GM19193 (cell line): ENCODE results near the gene CALML5.

ENCODE experiments used
- POLR2A ChIP-seq: IDR thresholded peaks from 4 replicates; pipeline ENCODE4 v1.6.1; 2011; ENCODE audit not compliant: insufficient read depth, insufficient read length; ENCODE audit errors: extremely low read depth

The CALML5 gene

GRCh38 chr10:5527332-5528200 lies 28.2 kb upstream of the CALML5 start:
- TF ChIP-seq POLR2A, result no peak

DNA sequence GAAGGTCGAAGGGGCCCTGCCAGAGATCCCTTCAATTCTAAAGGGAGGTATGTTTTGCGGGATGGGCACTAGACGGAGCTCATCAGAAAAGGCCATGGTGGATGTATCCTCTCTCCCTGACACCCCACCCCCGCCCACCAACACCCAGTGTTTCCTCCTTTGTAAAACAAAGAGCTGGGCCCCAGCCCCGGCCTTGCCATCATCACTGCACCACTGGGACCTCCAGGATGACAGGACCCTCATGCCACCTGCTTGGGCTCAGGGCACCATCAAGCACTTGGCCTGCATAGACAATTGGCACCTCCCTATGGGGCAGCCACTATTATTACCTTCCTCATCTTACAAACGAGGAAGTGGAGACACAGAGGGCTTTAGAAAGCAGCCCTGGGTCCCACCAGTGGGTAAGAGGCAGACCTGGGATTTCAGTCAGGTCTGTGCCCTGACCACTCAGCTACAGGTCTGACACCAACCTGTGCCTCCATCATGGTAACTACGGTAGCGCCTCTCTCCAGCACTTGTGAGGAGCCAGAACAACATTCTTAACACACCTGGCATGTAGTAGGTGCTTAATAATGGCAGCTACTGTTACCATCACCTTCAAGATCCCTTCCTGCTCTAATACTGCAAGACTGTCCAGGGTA lies 27.4 kb upstream of the CALML5 start:
- no peak for TF ChIP-seq POLR2A

DNA sequence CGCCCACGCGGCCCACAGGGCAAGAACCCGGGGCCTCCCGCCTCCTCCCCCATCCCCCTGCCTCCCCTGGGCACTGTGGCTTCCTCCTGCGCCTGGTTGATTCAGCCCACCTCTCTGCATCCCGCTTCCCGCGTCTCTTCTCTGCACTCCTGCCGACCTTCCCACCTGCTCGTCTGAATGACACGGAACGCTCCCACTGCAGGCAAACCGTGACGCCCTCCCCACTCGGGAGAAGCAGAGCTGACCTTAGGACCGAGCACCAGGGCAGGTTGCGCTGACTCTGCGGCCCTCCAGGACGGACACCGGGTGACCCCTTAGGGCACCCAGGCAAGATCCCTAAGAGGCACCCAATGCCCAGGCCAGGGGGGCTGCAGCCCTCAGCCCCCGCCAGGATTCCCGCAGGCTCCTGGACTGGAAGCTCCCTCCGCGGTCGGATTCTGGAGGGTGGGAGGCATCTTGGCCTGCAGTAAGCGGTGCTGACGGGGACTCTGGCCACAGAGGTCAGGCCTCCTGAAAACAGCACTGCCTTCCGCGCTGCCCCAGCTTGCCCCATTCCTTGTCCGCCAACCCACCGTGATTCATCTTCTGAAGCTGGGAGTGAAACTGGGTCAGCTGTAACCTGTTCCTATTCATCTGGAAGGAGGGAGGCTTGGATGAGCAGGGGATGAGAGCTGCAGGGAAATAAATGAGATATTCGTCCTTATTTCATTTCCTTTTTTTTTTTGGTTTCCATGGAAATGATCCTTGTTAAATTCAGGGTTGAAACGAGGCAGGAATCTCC lies 26.4 kb upstream of the CALML5 start:
- TF ChIP-seq POLR2A, result no peak

DNA sequence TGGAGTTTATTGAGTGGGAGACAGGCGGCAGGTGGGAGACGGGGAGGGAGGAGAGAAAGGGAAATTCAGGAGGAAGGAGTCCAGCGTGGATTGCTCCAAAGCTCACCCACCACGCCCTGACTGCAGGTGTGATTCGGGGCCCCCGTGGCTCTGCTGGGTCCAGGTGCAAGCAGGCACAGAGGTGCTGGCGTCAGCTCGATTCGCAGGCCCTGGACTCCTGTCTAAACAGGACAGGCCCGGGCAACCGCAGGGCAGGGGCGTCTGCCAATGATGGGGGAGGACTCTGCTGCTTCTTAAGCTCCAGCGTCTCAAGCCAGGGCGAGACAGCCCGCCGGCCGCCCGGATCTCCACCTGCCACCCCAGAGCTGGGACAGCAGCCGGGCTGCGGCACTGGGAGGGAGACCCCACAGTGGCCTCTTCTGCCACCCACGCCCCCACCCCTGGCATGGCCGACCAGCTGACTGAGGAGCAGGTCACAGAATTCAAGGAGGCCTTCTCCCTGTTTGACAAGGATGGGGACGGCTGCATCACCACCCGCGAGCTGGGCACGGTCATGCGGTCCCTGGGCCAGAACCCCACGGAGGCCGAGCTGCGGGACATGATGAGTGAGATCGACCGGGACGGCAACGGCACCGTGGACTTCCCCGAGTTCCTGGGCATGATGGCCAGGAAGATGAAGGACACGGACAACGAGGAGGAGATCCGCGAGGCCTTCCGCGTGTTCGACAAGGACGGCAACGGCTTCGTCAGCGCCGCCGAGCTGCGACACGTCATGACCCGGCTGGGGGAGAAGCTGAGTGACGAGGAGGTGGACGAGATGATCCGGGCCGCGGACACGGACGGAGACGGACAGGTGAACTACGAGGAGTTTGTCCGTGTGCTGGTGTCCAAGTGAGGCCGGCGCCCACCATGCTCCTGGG lies 25.5 kb upstream of the CALML5 start, which contains the start of gene CALML3:
TSS of gene CALML3 (plus strand) at position 321 of the 920 bp plus-strand sequence. CDS start at position 446, 125 bp downstream.
- no peak for TF ChIP-seq POLR2A

DNA sequence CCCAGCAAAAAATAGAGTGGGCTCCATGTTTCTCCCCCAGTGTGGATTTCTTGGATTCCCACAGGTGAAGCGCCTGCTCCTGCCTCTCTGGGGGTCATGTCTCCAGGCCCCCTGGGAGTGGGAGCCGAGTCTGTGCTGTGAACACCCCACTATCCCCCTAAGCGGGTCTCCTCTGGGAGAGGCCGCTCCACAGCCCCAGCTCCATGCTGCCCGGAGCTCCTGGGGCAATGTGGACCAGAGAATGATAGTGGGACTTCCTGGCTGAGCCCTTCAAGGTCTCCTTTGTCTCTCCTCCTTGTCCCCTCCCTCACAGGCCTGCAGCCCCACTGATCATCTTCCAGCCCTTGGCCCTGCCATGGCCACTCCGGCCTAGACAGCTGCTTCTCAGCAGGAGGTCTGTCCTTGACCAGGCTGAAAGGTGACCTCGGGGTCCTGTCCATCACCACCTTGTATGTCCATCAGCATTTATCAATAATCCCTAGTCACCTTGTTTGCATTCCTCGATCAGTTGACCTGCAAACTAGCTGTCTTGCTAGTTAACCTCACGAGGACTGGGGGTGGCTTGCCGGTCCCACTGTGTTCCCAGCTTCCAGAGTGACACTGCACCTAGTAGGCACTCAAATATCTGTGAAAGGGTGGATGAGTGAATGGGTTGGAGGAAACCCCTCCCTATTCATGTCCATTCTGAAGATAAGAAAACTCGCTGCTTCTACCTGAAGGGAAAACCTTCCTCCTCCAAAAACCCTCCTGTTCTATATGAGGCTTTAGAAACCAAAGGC lies 24.6 kb upstream of the CALML5 start:
- no peak for TF ChIP-seq POLR2A

GRCh38 chr10:5522913-5523560 lies 23.7 kb upstream of the CALML5 start:
- no peak for TF ChIP-seq POLR2A

DNA sequence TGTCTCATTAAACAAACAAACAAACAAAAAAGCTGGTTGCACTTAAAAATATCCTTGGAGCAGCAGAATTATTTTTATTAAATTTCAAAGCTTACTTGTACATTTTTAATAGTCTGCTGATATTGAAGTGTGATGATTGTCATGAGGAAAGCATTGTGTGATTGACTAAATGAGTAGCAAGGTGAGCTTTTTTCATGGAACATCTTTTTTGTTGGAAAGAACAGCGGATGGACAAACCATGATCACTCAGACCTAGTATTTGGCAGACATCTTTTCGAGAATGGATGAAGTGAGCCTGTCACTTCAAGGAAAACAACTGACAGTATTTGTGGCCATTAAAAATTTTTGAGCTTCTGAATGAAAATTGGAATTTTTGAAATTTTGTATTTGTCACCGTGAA lies 19.7 kb upstream of the CALML5 start:
- no peak for TF ChIP-seq POLR2A

- no peak for TF ChIP-seq POLR2A
These were observed 18.8 kb upstream of the CALML5 start for GRCh38 chr10:5518143-5518542.

GRCh38 chr10:5517546-5517945 lies 18.2 kb upstream of the CALML5 start:
- no peak for TF ChIP-seq POLR2A

- TF ChIP-seq POLR2A, result no peak
These were observed 16.8 kb upstream of the CALML5 start for GRCh38 chr10:5515948-5516761.

- TF ChIP-seq POLR2A, result no peak
These were observed 15.0 kb upstream of the CALML5 start for GRCh38 chr10:5514226-5514850.

- no peak for TF ChIP-seq POLR2A
These were observed 13.7 kb upstream of the CALML5 start for GRCh38 chr10:5512881-5513612.

DNA sequence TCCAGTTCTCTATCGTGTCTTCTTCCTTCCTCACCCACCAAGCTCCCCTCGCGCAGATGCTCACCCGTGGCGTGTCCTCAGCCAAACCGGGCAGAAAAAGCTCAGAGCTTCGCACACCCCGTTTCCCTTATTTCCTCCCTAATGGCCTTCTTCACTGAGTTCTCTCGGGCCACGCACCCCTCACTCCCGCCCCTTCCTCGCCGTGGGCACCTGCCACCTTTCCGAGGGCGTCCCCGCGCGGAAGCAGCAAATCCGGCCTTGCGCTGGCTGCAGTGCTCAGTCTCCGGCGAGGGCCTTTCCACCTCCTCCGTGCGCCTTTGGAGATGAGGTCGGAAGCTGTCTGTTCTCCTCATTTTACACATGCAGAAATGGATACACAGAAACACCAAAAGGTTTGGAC lies 13.0 kb upstream of the CALML5 start:
- no peak for TF ChIP-seq POLR2A
